Measurements from ENCODE around the gene TNFAIP8L1.

Gene TNFAIP8L1

DNA sequence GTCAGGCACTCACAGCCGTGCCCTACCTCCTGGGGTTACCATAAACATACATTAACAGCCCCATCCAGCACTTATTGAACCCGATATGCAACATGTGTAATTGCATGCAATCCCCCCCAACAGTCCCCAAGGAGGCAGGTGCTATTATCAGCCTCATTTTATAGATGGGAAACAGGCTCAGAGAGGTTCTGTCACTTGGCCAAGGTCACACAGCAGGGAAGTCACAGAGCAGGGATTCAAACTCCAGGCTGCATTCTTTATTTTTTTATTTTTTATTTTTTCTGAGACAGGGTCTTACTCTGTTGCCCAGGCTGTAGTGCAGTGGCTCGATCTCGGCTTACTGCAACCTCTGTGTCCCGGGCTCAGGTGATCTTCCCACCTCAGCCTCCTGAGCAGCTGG is 38.4 kb upstream of the TNFAIP8L1 start:
- TF ChIP-seq POLR2A (IDR thresholded peaks at IDR 0.05; ENCODE audit: low read depth, low read length): no peak
- DNase-seq (ENCODE audit: insufficient read length, low spot score) (no peak), FAIRE-seq (no peak)

- no peak for FAIRE-seq
- no peak for TF ChIP-seq POLR2A (IDR thresholded peaks at IDR 0.05; ENCODE audit: low read depth, low read length)
- DNase-seq (ENCODE audit: insufficient read length, low spot score): no peak
These were observed 37.0 kb upstream of the TNFAIP8L1 start for GRCh38 chr19:4602173-4602788.

- no peak for TF ChIP-seq POLR2A (IDR thresholded peaks at IDR 0.05; ENCODE audit: low read depth, low read length)
- FAIRE-seq (no peak), DNase-seq (ENCODE audit: insufficient read length, low spot score) (no peak)
These were observed 36.4 kb upstream of the TNFAIP8L1 start for GRCh38 chr19:4602915-4603314.

GRCh38 chr19:4604912-4605311 is 34.4 kb upstream of the TNFAIP8L1 start:
- TF ChIP-seq POLR2A (IDR thresholded peaks at IDR 0.05; ENCODE audit: low read depth, low read length): no peak
- DNase-seq (ENCODE audit: insufficient read length, low spot score): no peak
- FAIRE-seq: no peak

GRCh38 chr19:4606181-4606580 is 33.1 kb upstream of the TNFAIP8L1 start:
- no peak for FAIRE-seq
- DNase-seq (ENCODE audit: insufficient read length, low spot score): no peak
- no peak for TF ChIP-seq POLR2A (IDR thresholded peaks at IDR 0.05; ENCODE audit: low read depth, low read length)

GRCh38 chr19:4606921-4607678 is 32.2 kb upstream of the TNFAIP8L1 start:
- FAIRE-seq (no peak), DNase-seq (ENCODE audit: insufficient read length, low spot score) (no peak)
- TF ChIP-seq POLR2A (IDR thresholded peaks at IDR 0.05; ENCODE audit: low read depth, low read length): no peak

DNA sequence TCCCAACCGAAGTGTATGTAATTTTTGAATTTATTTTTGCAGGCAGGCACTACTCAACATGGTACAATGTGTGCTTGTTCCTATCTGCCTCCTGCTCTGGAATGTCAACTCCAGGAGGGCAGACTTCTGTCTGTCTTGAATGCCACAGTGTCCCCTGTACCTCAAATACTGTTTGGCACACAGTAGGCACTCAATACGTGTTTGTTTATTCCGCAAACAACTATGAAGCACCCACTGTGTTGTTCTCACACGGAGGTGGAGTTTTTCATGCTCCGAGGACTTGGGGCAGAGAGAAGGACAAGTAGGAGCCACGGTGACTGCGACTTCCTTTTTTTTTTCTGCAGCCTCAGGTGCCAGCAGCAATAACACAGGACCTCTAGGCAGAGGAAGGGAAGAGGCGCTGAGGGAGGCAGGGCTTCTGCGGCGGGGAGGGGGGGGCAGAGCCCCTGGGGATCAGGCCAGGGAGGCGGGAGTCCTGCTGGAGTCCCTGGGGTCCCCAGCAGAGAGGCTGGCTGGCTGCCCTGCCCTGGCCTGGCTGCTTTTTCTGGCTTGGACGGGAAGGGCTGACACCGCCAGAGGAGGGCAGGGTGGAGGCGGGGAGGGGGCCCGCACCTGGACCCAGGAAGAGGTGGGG is 29.3 kb upstream of the TNFAIP8L1 start:
- FAIRE-seq (no peak), DNase-seq (ENCODE audit: insufficient read length, low spot score) (no peak)
- TF ChIP-seq POLR2A (IDR thresholded peaks at IDR 0.05; ENCODE audit: low read depth, low read length): no peak

DNA sequence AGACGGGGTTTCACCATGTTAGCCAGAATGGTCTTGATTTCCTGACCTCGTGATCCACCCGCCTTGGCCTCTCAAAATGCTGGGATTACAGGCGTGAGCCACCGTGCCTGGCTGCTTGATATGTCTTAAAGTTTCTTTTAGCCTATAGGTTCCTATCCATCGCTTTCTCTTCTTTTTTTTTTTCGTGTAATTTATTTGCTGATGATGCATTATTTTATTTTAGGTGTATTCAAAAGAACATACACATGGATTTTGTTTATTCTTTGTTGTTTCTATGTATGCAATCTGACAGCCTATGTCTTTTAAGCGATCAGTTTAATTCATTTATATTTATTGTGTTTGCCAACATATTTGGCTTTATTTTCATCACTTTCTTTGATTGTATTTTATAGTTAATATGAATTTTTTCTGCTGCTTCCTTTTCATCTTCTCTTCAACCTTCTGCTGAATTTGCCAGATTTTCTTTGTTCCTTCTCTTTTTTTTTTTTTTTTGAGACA is 26.0 kb upstream of the TNFAIP8L1 start:
- no peak for TF ChIP-seq POLR2A (IDR thresholded peaks at IDR 0.05; ENCODE audit: low read depth, low read length)
- FAIRE-seq (no peak), DNase-seq (ENCODE audit: insufficient read length, low spot score) (no peak)

DNA sequence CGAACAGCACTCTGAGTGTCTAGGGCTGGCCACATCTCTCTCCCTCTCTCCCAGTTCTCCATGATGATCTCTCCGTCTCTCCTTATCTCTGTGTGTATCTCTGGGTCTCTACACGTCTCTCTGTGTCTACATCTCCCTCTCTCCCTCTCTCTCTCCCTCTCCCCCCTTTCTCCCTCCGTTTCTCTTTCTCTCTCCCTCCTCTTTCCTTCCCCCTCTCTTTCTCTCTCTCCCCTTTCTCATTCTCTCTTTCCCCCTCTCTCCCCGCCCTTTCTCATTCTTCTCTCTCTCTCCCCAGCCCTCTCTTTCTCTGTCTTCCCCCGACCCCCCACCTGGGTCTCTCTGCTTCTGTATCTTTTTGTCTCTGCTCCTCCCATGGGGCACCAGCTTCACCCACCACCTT is 21.3 kb upstream of the TNFAIP8L1 start:
- FAIRE-seq: no peak
- TF ChIP-seq POLR2A (IDR thresholded peaks at IDR 0.05; ENCODE audit: low read depth, low read length): no peak
- no peak for DNase-seq (ENCODE audit: insufficient read length, low spot score)

DNA sequence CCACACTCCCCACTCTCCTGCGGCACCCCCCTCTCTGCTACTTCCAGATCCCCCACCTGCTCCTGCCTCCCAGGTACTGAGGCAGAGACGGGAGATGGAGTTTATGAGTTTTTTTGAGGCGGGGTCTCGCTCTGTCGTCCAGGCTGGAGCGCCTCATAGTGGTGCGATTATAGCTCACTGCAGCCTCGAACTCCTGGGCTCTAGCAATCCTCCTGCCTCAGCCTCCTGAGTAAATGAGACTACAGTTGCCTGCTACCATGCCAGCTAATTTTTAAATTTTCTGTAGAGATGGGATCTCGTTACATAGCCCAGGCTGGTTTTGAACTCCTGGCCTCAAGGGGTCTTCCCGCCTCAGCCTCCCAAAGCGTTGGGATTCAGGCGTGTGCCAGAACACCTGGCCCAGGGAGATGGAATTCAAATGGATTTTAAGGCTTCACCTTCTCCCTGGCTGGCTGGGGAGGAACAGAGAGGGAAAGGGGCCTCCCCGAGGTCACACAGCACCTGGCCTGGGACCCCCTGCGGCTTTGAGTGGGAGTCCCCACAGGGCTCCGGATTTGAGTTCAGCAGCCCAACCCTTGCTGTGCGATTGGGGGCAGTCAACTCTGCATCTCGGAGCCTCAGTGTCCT is 19.5 kb upstream of the TNFAIP8L1 start:
- DNase-seq (ENCODE audit: insufficient read length, low spot score): no peak
- FAIRE-seq: no peak
- TF ChIP-seq POLR2A (IDR thresholded peaks at IDR 0.05; ENCODE audit: low read depth, low read length): no peak

DNA sequence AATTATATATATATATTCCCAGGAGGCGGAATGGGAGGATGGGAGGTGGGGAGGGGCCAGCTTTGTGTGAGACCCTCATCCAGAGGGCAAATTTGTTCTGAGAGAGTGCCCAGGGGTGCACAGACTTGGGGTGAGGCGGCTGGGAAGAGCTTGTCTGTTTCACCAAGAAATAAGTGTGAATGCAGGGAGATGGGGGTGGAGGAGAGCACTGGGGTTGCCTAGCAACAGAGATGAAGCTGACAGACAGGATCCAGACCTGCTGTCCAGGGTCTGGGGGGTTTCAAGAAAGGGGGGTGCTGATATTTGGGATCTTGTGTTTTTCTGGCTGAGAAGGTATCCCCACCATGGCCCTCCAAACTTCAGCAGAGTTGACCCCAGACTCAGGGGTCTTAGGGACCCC is 18.6 kb upstream of the TNFAIP8L1 start:
- DNase-seq (ENCODE audit: insufficient read length, low spot score): no peak
- FAIRE-seq: no peak
- TF ChIP-seq POLR2A (IDR thresholded peaks at IDR 0.05; ENCODE audit: low read depth, low read length): no peak

- DNase-seq (ENCODE audit: insufficient read length, low spot score) (no peak), FAIRE-seq (no peak)
- TF ChIP-seq POLR2A (IDR thresholded peaks at IDR 0.05; ENCODE audit: low read depth, low read length): no peak
These were observed 16.5 kb upstream of the TNFAIP8L1 start for GRCh38 chr19:4622695-4623421.

DNA sequence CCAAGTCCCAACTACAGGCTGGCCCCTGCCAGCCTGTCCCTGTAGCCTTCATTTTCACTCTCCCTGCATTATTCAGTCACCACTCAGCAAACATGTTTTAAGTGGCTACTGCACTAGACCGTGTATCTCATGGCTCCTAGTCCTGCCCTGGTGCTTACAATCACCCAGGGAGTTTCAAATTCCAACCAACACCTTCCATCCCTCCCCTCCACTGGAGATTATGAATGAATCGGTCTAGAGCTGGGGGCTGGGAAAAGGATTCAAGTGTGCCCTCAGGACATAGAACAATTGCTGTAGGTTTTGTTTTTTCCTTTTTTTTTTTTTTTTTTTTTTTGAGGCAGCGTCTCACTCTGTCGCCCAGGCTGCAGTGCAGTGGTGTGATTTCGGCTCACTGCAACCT is 15.0 kb upstream of the TNFAIP8L1 start:
- FAIRE-seq: no peak
- TF ChIP-seq POLR2A (IDR thresholded peaks at IDR 0.05; ENCODE audit: low read depth, low read length): no peak
- no peak for DNase-seq (ENCODE audit: insufficient read length, low spot score)

Data from H54 (cell line).